Measurements from ENCODE around the gene SLFNL1.

The SLFNL1 gene

GRCh38 chr1:41003640-41004220, 17.8 kb downstream of the SLFNL1 start:
- H3K4me1 ChIP-seq (ENCODE audit: control insufficient read depth, insufficient read depth, low read length), result peaks cover 31% of the 10 kb centered on the region
- no peaks in the 10 kb centered on the region for H3K27me3 ChIP-seq (ENCODE audit: control insufficient read depth, insufficient read depth, low read length)
- no peaks in the 10 kb centered on the region for H3K9me3 ChIP-seq (replicated peaks; ENCODE audit: low read length)
- peak overlapping the region; percentile 27 for H3K9ac ChIP-seq (ENCODE audit: low read depth, low read length)
- H3K36me3 ChIP-seq (ENCODE audit: insufficient read depth, low read length), result peaks cover 84% of the 10 kb centered on the region
- H3K4me3 ChIP-seq (ENCODE audit: low read length), result peak overlapping the region; percentile 3
- H3K4me2 ChIP-seq (ENCODE audit: low read length), result peak overlapping the region; percentile 29

DNA sequence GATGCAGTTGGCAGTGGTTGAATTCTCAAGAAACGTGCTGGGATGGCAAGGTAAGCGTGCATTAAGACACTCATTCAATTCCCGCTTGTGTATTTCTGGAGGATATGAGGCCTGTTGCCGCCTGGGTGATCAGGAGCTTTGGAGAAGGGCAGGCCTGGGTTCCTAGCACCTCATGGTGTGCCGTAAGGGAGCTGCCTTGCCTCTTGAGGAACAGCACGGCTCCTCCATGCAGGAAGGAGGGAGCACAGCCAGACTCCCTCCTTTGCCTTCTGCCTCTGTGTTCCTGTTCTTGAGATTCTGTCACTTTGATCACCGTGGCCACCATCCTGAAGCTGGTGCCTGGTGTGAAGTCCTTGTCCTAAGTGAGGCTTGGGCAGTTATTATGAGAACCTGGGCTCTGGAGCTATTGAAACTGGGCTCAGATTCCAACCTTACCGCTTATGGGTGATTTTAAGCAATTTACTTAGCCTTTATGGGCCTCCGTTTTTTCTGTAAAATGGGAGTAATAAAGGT, 18.3 kb downstream of the SLFNL1 start:
- Histone ChIP-seq H3K4me2 (ENCODE audit: low read length) (peak overlapping the region; percentile 29), H3K9me3 (replicated peaks; ENCODE audit: low read length) (no peaks in the 10 kb centered on the region), H3K36me3 (ENCODE audit: insufficient read depth, low read length) (peaks cover 82% of the 10 kb centered on the region), H3K27me3 (ENCODE audit: control insufficient read depth, insufficient read depth, low read length) (no peaks in the 10 kb centered on the region), H3K4me1 (ENCODE audit: control insufficient read depth, insufficient read depth, low read length) (peaks cover 31% of the 10 kb centered on the region), H3K4me3 (ENCODE audit: low read length) (peak overlapping the region; percentile 3), H3K9ac (ENCODE audit: low read depth, low read length) (peak overlapping the region; percentile 27)

- peaks cover 19% of the 10 kb centered on the region for H3K4me1 ChIP-seq (ENCODE audit: control insufficient read depth, insufficient read depth, low read length)
- H3K4me3 ChIP-seq (ENCODE audit: low read length), result no peak overlapping the region
- no peak overlapping the region for H3K4me2 ChIP-seq (ENCODE audit: low read length)
- H3K9me3 ChIP-seq (replicated peaks; ENCODE audit: low read length), result no peaks in the 10 kb centered on the region
- no peaks in the 10 kb centered on the region for H3K27me3 ChIP-seq (ENCODE audit: control insufficient read depth, insufficient read depth, low read length)
- H3K9ac ChIP-seq (ENCODE audit: low read depth, low read length), result no peak overlapping the region
- peaks cover 84% of the 10 kb centered on the region for H3K36me3 ChIP-seq (ENCODE audit: insufficient read depth, low read length)
Measured at GRCh38 chr1:40998668-40999067, 22.9 kb downstream of the SLFNL1 start.

DNA sequence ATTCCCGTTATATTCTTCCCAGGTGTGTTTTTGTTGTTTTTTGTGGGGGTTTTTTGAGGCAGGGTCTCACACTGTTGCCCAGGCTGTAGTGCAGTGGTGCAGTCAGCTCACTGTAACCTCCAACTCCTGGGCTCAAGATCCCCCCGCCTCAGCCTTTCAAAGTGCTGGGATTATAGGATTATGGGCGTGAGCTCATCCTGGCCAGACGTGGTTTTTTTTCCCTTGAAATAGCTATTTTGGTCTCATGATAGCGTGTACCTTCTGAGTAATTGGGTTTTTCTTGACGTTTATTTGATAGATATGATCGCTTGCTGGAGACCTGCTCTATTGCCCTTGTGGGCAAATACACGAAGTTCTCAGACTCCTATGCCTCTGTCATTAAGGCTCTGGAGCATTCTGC, 24.4 kb downstream of the SLFNL1 start:
- Histone ChIP-seq H3K27me3 (ENCODE audit: control insufficient read depth, insufficient read depth, low read length) (no peaks in the 10 kb centered on the region), H3K4me3 (ENCODE audit: low read length) (no peak overlapping the region), H3K4me2 (ENCODE audit: low read length) (no peak overlapping the region), H3K36me3 (ENCODE audit: insufficient read depth, low read length) (peaks cover 81% of the 10 kb centered on the region), H3K4me1 (ENCODE audit: control insufficient read depth, insufficient read depth, low read length) (peaks cover 4% of the 10 kb centered on the region), H3K9ac (ENCODE audit: low read depth, low read length) (no peak overlapping the region), H3K9me3 (replicated peaks; ENCODE audit: low read length) (no peaks in the 10 kb centered on the region)

DNA sequence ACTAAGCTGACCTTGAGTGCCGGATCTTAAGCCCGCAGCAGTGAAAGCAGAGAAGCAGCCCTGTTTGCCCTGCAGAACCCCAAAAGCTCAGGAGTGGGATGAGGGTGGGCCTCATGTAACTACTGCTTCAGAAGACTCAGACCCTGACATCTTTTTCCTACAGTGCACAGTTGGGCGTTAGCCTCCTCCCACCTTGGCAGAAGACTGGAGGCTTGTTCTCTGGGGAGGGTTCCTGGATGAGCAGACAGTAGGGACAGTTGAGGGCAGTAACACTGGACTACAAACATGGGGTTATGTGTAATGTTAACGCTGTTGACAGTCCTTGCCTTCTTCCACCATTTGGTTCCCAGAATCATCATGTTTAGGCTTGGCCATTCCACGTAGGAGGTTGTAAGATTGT, 32.5 kb downstream of the SLFNL1 start:
- Histone ChIP-seq H3K4me3 (ENCODE audit: low read length) (no peak overlapping the region), H3K9me3 (replicated peaks; ENCODE audit: low read length) (no peaks in the 10 kb centered on the region), H3K4me1 (ENCODE audit: control insufficient read depth, insufficient read depth, low read length) (peaks cover 10% of the 10 kb centered on the region), H3K4me2 (ENCODE audit: low read length) (no peak overlapping the region), H3K9ac (ENCODE audit: low read depth, low read length) (no peak overlapping the region), H3K36me3 (ENCODE audit: insufficient read depth, low read length) (peaks cover 93% of the 10 kb centered on the region), H3K27me3 (ENCODE audit: control insufficient read depth, insufficient read depth, low read length) (no peaks in the 10 kb centered on the region)

DNA sequence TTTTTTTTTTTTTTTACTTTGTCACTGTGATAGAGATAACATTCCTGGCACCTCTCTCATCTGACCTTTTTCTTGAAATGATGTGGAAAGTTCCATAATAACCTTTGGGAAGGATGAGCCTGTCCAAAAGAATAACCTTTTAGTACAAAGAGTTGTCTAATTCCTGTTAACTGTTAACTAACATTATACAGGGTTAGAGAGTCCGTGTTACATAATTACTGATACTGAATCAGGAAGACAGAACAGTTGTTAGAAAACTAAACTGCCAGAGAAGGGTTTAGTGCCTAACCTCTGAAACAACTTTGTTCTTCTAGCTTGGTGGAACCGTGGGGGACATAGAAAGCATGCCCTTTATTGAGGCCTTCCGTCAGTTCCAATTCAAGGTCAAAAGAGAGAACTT, 33.2 kb downstream of the SLFNL1 start:
- H3K9me3 ChIP-seq (replicated peaks; ENCODE audit: low read length), result no peaks in the 10 kb centered on the region
- H3K36me3 ChIP-seq (ENCODE audit: insufficient read depth, low read length), result peaks cover 93% of the 10 kb centered on the region
- no peak overlapping the region for H3K4me2 ChIP-seq (ENCODE audit: low read length)

DNA sequence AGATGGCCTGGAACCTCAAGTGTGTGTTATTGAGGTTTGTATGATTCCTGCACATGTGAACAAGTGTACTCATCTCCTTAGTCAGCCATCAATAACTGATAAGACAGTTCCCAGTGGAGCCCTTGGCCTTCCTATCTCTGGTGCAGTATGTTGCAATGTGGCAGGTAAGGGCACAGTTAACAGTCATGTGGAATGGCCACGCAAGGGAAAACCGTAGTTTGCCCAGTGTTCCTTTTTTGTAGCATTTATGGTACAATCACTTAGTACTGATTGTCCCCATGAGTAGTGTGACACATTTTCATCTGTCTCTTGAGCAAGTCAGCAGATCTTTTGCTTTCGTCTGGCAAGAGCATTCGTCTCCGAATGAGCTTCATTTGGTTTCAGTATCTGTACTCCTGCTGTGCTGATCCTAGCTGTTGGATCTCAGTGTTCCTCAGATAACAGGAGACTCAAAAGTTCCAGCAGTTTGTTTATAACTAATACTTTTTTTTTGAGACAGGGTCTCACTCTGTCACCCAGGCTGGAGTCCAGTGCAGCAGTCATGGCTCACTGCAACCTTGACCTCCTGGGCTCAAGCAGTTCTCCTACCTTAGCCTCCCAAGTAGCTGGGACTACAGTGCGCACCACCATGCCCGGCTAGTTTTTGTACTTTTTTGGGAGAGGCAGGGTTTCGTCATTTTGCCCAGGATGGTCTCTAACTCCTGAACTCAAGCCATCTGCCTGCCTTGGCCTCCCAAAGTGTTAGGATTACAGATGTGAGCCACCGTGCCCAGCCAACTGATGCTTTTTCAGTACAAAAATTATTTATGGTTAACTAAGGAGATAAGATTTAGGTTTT, 33.9 kb downstream of the SLFNL1 start:
- no peak overlapping the region for H3K4me3 ChIP-seq (ENCODE audit: low read length)
- no peak overlapping the region for H3K4me2 ChIP-seq (ENCODE audit: low read length)
- peaks cover 24% of the 10 kb centered on the region for H3K4me1 ChIP-seq (ENCODE audit: control insufficient read depth, insufficient read depth, low read length)
- H3K36me3 ChIP-seq (ENCODE audit: insufficient read depth, low read length), result peaks cover 92% of the 10 kb centered on the region
- H3K9ac ChIP-seq (ENCODE audit: low read depth, low read length), result no peak overlapping the region
- H3K9me3 ChIP-seq (replicated peaks; ENCODE audit: low read length), result no peaks in the 10 kb centered on the region
- H3K27me3 ChIP-seq (ENCODE audit: control insufficient read depth, insufficient read depth, low read length), result no peaks in the 10 kb centered on the region

More for the DNA sequence above, 33.2 kb downstream of the SLFNL1 start:
- Histone ChIP-seq H3K4me1 (ENCODE audit: control insufficient read depth, insufficient read depth, low read length) (peaks cover 17% of the 10 kb centered on the region), H3K4me3 (ENCODE audit: low read length) (no peak overlapping the region), H3K9ac (ENCODE audit: low read depth, low read length) (no peak overlapping the region), H3K27me3 (ENCODE audit: control insufficient read depth, insufficient read depth, low read length) (no peaks in the 10 kb centered on the region)

GRCh38 chr1:40986956-40987355, 34.6 kb downstream of the SLFNL1 start:
- H3K27me3 ChIP-seq (ENCODE audit: control insufficient read depth, insufficient read depth, low read length), result no peaks in the 10 kb centered on the region
- peaks cover 30% of the 10 kb centered on the region for H3K4me1 ChIP-seq (ENCODE audit: control insufficient read depth, insufficient read depth, low read length)
- peaks cover 87% of the 10 kb centered on the region for H3K36me3 ChIP-seq (ENCODE audit: insufficient read depth, low read length)
- H3K9me3 ChIP-seq (replicated peaks; ENCODE audit: low read length), result no peaks in the 10 kb centered on the region
- no peak overlapping the region for H3K4me2 ChIP-seq (ENCODE audit: low read length)
- H3K4me3 ChIP-seq (ENCODE audit: low read length), result no peak overlapping the region
- H3K9ac ChIP-seq (ENCODE audit: low read depth, low read length), result no peak overlapping the region

DNA sequence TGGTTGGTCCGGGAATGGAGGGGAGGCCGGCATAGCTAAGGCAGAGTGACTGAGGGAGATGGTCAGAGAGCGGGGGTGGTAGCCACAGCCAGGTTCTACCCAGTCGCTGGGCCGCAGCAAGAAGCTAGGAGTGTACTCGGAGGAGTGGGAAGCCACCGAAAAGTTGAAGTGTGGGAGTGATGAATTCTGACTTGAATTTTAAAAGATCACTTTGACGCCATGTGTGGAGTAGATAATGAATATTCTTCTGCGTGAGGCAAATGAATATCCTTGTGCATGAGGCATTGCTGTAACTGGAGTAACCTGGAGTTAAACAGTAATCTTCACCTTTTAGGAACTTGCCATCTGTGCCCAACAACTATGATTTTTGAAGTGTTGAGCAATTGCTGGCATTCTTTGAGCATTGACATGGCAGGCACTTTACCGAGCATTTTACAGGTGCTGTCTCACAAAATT, 35.2 kb downstream of the SLFNL1 start:
- Histone ChIP-seq H3K4me1 (ENCODE audit: control insufficient read depth, insufficient read depth, low read length) (peaks cover 36% of the 10 kb centered on the region), H3K27me3 (ENCODE audit: control insufficient read depth, insufficient read depth, low read length) (no peaks in the 10 kb centered on the region), H3K4me3 (ENCODE audit: low read length) (no peak overlapping the region), H3K9ac (ENCODE audit: low read depth, low read length) (no peak overlapping the region), H3K36me3 (ENCODE audit: insufficient read depth, low read length) (peaks cover 81% of the 10 kb centered on the region), H3K9me3 (replicated peaks; ENCODE audit: low read length) (no peaks in the 10 kb centered on the region), H3K4me2 (ENCODE audit: low read length) (no peak overlapping the region)

GRCh38 chr1:40985875-40986274, 35.6 kb downstream of the SLFNL1 start:
- Histone ChIP-seq H3K27me3 (ENCODE audit: control insufficient read depth, insufficient read depth, low read length) (no peaks in the 10 kb centered on the region), H3K36me3 (ENCODE audit: insufficient read depth, low read length) (peaks cover 76% of the 10 kb centered on the region), H3K4me3 (ENCODE audit: low read length) (no peak overlapping the region), H3K9me3 (replicated peaks; ENCODE audit: low read length) (no peaks in the 10 kb centered on the region), H3K4me2 (ENCODE audit: low read length) (no peak overlapping the region), H3K9ac (ENCODE audit: low read depth, low read length) (no peak overlapping the region), H3K4me1 (ENCODE audit: control insufficient read depth, insufficient read depth, low read length) (peaks cover 41% of the 10 kb centered on the region)

- peaks cover 46% of the 10 kb centered on the region for H3K4me1 ChIP-seq (ENCODE audit: control insufficient read depth, insufficient read depth, low read length)
- H3K9me3 ChIP-seq (replicated peaks; ENCODE audit: low read length), result no peaks in the 10 kb centered on the region
- no peak overlapping the region for H3K4me2 ChIP-seq (ENCODE audit: low read length)
- H3K27me3 ChIP-seq (ENCODE audit: control insufficient read depth, insufficient read depth, low read length), result no peaks in the 10 kb centered on the region
- no peak overlapping the region for H3K4me3 ChIP-seq (ENCODE audit: low read length)
- H3K9ac ChIP-seq (ENCODE audit: low read depth, low read length), result no peak overlapping the region
- H3K36me3 ChIP-seq (ENCODE audit: insufficient read depth, low read length), result peaks cover 69% of the 10 kb centered on the region
Measured at GRCh38 chr1:40985161-40985560, 36.4 kb downstream of the SLFNL1 start.

Measured in skeletal muscle satellite cell (primary cell).